Activated T-cell treated with anti-CD3 and anti-CD28 coated beads for 1 hour (primary cell): ENCODE measurements around the gene SLC25A23.
A peak's percentile ranks its signal among the peaks of the same experiment; 100 is the strongest.

ENCODE experiments used
- DNase-seq: peaks from one replicate; pipeline ENCODE4 v3.0.0-alpha.2; 2020; ENCODE audit warnings: low read depth

Gene SLC25A23

DNA sequence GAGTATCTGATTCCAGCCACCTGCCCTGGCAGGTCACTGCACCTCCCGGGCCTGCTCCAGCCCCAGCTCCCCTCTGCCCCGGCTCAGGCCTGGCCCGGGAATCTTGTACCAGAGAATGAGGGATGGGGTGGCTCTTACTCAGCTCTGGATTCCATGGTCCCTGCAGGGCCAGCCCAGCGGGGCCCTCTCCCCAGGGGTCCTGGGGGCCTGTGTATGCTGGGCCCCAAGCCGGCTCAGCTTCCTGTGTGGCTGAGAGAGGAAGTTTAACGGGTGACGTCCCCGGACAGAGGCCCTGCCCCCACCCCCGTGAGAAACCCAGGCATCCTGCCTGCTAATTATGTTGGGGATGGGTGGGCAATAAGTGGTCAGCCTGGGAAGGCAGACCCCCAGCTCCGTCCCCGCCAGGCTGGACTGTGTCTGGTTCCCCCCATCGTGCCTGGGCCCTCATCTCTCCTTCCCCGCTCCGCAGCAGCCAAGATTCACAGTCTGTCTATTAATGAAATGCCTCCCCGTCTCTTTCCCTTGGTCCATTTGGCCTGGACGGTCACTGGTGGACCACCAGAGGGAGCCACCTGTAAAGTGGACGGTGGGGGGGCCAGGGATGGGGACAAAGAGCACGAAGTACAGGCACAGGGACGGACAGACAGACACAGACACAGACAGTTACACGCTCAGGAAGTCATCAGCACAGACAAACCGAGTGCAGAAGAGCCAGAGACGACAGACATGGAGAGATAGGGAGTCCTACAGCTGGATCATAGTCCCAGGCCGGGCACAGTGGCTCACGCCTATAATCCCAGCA lies 22.1 kb upstream of the SLC25A23 start, which contains the start of gene DENND1C:
Gene DENND1C, minus strand, starts transcription at position 247 of the 802 bp plus-strand sequence. Its CDS starts 92 bp downstream, at position 155.
- peak; percentile 63 for DNase-seq

DNA sequence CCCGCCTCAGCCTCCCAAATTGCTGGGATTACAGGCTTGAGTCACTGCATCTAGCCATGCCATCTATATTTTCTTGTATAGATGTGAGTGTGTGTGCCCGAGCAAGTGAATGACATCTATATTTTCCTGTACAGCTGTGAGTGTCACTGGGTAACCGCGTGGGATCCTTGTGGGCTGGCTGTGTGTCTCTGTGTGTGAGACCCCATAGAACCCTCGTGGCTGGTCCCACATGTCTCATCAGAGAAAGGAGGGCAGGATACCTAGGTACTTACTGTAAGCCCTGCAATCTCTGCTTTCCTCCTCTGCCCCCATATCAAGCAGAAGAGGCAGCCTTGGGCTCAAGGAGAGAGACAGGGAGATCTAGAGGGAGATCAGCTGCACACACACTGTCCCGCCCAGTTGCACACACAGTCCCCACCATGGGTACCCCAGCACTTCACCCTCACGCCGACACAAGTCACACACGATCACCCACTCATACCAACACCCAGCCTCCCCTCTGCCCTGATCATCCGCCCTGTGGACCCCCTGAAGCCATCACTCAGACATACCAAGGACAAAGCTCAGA lies 21.3 kb upstream of the SLC25A23 start:
- DNase-seq = no peak

DNA sequence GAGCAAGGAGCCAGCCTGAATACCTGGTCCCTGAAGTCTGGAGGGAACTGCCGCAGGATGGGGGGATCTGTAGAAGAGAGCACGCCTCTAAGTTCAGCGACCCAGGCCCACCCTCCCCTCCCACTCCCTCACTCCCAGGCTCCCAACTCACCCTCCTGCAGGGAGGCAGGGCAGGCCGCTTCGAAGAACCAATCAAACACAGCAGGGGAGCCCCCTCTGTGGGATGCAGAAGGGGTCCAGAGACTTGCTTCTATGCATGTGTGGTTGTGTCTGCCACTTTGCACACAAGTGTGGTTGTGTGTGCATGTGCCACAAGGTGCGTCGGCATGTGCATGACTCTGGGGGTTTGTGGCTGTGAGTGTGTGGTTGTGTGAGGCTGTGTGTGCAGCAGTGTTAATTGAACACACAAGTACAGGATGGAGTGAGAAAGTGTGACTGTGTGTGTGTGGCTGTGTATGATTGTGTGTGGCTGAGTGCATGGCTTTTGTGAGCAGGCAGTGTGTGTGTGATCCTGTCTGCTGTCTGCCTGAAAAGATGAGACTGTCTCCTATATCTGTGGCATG lies 20.3 kb upstream of the SLC25A23 start:
- no peak for DNase-seq

DNA sequence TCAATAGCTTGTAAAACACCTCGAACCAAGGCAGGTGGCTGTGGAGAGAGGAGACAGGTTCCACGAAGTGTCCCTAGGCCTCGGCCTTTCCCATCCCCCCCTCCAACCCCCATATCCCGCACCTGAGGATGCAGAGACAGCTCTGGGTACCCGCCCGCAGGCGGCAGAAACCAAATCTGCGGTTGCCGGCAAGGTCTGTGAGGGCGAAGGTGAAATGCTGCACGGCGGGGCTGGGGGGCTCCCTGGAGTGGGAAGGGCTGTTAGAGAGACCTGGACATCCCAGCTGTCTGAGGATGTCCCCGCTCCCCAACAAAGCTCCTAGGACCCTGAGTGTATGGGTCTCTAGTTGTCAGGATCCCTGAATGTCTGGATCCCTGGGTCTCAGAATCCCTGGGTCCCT lies 19.2 kb upstream of the SLC25A23 start:
- no peak for DNase-seq

- DNase-seq = no peak
Observed at GRCh38 chr19:6476896-6477431, 17.4 kb upstream of the SLC25A23 start.

- peak; percentile 51 for DNase-seq
Observed at GRCh38 chr19:6476155-6476895, 16.7 kb upstream of the SLC25A23 start.

DNA sequence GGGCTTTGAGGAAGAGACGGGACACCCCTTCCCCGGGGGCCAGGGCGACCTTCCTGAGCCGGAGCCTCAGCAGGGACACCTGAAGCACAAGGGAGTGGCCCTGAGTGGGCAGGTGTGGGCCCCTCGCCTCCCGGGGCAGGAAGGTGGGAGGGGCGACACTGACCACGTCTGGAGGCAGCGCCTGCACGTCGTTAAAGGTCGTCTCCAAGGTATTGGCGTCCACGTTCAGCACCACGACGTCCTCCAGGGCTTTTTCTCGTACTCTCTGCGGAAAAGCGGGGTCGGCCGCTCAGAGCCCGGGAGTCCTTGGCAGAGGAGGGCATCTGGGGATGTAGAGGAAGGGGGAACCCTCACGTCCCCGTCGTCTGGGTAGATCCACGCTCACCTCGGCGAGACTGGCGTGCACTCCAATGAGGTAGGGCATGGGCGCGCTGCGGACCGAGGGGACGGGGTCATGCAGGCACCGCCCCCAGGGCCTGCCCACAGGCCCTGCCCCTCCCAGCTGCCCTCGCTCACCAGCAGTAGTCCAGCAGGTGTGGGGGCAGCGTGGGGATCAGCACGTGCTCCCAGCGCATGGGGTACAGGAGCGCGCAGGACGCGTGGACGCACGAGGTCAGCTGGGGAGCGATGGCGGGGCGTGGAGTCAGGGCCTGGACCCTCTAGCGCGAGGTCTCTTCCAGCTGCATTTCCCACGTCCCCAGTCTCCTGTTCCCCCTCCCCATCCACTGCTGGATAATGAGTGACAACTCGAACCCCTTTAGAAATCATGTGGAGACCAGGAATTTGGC lies 15.9 kb upstream of the SLC25A23 start:
- DNase-seq = no peak

DNA sequence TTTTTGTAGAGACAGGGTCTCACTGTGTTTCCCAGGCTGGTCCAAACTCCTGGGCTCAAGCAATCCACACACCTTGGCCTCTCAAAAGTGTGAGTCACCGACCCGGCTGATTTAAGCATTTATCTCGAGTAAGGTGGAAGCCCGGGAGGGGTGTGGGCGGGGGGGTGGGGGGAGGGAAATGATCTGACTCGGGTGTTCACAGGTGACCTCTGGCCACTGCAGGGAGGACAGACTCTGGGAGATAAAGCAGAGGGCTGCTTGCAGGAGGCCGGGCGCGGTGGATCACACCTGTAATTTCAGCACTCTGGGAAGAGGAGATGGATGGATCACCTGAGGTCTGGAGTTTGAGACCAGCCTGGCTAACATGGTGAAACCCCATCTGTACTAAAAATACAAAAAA lies 14.1 kb upstream of the SLC25A23 start:
- no peak for DNase-seq

GRCh38 chr19:6472713-6473112 lies 13.1 kb upstream of the SLC25A23 start:
- DNase-seq = no peak

DNA sequence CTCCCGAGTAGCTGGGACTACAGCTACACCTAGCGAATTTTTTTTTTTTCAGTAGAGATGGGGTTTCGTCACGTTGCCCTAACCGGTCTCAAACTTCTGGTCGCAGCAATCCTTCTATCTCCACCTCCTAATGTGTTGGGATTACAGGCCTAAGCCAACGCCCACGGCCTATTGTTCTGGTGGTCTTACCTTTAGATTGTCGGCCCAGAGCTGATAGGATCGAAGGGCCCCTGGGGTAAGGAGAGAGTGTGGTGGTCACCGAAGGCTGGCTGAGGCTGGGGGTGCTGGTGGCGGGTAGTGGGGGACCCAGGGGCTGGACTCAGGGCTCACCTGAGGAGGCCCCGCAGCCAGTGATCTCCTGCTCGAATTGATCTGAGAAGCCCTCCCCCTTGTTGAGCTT lies 11.5 kb upstream of the SLC25A23 start:
- no peak for DNase-seq

DNA sequence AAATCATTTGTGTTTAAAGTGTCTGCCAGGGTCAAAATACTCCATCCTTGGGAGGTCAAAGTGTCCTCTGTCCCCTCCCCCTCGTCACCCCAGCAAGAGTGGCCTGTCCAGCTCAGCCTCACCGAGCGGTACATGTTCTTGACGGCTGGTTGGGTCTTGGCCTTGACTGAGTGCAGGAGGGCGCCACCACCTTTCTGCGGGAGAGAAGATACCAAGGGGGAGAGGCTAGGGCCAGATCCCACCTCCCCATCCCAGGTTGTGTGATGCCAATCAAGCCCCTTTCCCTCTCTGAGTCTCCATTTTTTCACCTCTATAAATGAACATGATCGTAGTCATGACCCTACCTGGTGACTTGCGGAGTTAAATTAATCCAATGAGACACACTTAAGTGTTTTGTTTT lies 10.6 kb upstream of the SLC25A23 start:
- no peak for DNase-seq

DNA sequence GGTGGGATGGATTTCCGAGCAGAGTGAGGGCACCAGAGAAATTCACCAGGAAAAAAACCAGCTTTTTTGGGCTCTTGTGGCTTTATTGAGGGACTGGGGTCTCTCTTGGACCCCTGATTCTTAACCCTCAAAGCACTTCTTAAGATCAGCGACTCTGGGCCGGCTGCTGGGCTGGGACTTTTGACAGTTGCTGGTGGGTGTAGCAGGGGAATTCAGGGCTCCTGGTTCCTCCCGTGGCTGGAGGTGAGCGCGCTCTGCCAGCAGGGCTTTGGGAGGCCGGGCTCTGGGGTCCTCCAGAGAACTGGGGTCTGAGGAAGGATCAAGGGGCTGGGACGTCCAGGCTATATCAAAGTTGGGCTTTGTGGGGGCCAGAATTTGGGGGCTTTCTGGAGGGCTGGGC lies 7.8 kb upstream of the SLC25A23 start:
- no peak for DNase-seq

DNA sequence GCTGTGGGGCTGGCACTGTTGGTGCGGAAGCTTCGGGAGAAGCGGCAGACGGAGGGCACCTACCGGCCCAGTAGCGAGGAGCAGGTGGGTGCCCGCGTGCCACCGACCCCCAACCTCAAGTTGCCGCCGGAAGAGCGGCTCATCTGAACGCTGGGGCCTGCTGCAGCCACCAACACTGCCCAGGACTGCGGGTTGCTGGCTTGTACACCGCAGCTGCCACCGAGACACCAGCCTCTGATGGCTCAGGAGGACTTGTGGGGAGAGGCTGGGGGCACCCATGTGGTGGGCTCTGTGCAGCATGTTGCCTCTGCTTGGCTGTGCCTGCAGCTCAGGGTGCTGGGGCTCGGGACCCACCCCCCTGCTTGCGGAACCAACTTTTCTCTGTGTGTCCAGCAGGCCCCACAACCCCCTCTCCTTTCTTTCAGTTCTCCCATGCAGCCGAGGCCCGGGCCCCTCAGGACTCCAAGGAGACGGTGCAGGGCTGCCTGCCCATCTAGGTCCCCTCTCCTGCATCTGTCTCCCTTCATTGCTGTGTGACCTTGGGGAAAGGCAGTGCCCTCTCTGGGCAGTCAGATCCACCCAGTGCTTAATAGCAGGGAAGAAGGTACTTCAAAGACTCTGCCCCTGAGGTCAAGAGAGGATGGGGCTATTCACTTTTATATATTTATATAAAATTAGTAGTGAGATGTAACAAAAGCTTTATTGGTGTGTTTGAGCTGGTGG lies 7.1 kb upstream of the SLC25A23 start:
- no peak for DNase-seq

- no peak for DNase-seq
Observed at GRCh38 chr19:6465663-6466062, 6.1 kb upstream of the SLC25A23 start.

- no peak for DNase-seq
Observed at GRCh38 chr19:6465006-6465405, 5.4 kb upstream of the SLC25A23 start.

DNA sequence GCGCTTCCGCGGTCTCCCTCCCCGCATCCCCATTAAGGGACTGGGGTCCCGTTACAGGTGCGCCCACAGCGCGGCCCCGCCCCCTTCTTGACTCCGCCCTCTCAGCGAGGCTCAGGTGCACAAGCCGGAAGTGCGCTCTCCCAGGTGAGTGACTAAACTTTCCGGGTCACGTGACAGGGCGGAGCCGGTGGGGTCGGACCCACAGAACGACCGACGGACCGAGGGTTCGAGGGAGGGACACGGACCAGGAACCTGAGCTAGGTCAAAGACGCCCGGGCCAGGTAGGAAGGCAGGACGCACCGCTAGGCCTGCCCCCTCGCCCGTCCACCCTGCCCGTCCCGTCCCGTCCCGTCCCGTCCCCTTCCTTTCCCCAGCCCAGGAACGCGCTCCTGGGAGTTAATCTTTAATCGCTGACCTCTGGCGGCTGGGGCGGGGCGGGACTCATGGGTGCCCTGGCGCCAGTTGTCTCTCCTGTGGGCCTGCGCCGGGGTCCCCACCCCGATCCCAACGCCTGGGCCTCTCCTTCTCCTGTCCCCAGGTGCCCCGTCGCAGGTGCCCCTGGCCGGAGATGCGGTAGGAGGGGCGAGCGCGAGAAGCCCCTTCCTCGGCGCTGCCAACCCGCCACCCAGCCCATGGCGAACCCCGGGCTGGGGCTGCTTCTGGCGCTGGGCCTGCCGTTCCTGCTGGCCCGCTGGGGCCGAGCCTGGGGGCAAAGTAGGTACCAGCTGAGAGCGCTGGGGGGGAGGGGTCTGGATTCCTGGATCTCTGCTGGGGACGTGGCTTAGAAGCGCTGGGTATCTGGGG lies 4.7 kb upstream of the SLC25A23 start, which contains the start of gene CRB3:
Gene CRB3, plus strand, starts transcription at position 202 of the 804 bp plus-strand sequence. Its CDS starts 431 bp downstream, at position 633.
- DNase-seq = peak; percentile 48

DNA sequence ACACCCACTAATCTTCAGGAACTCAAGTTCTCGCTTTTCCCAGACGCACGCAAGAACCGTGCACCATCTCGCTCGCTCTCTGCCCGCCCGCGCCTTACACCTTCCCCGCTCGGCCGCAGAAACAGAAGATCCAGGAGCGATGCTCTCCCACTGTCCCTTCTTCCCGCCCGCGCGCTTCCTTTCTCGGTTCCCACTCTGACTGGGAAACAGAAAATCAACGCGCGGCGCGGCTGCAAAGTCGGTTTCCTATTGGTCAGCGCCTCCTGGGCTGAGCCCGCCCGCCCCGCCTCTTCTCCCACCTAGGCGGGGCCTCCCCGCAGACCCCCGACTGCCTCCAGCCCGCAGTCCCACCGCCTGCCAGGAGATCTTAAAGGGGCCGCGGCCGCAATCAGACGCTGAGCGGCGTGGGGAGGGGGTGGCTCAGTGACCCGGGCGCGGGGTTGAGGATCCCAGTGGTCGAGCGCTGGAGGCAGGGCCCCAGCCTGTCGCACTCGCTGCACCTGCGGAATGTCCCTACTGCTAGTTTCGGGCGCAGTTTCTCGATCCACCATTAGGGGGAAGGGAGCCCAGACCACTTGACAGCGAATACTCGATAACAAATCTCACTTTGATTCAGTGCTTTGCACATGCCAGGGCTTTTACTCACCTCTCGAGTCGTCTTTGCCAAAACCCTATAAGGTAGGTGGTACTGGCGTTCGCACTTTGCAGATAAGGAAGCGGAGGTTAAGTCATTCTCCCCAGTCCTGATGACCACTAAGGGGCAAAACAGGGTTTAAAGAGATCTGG lies 700 bp upstream of the SLC25A23 start:
- DNase-seq = peak; percentile 95

- DNase-seq = no peak
Observed at GRCh38 chr19:6458695-6459261, 814 bp downstream of the SLC25A23 start.
